CD4-positive, alpha-beta memory T cell (primary cell): ENCODE measurements around the gene PTPN1. TPM values are rescaled to one million over a fixed set of nuclear protein-coding genes. Genes with fewer than 3 reads are reported as not detected.
"Not testable (repeated sequence)": the region's sequence is repeated elsewhere in the genome, so short reads cannot be mapped to it uniquely, and the experiment has no call there.

Source experiments
- CTCF ChIA-PET: fragments of 350-600 bp; sonication (Branson Sonifier 250); formaldehyde crosslinking; loops from one replicate; lab custom pipeline; 2021; ENCODE audit warnings: inconsistent platforms; ENCODE audit not compliant: partially characterized antibody; lab: Charles Lee
- POLR2A ChIA-PET: fragments of 350-600 bp; sonication (Branson Sonifier 250); formaldehyde crosslinking; loops from one replicate; lab custom pipeline; 2021; ENCODE audit not compliant: partially characterized antibody; lab: Charles Lee
- DNase-seq, 5 donors: peaks; one replicate each; pipeline versions ENCODE4 v3.0.0 to v3.0.0-alpha.2; 2020 to 2022; ENCODE audit warnings: mixed read lengths in 1 of 5
- H3K27ac ChIP-seq: one replicate; pipeline ENCODE4 v1.7.0; 2013; ENCODE audit warnings: low read depth, low read length
- H3K27me3 ChIP-seq: 2 replicates; pipeline ENCODE4 v1.7.0; 2013; ENCODE audit warnings: mild to moderate bottlenecking, low read length, moderate library complexity; ENCODE audit not compliant: insufficient read depth
- H3K36me3 ChIP-seq: 2 replicates; pipeline ENCODE4 v1.7.0; 2013; ENCODE audit warnings: mild to moderate bottlenecking, low read length, moderate library complexity; ENCODE audit not compliant: insufficient read depth
- H3K4me1 ChIP-seq: 2 replicates; pipeline ENCODE4 v1.7.0; 2013; ENCODE audit warnings: mild to moderate bottlenecking, low read length, moderate library complexity; ENCODE audit not compliant: insufficient read depth
- H3K4me3 ChIP-seq, 2 donors: one replicate each; pipeline ENCODE4 v1.7.0; 2013; ENCODE audit warnings: low read length in 2 of 2, mild to moderate bottlenecking in 1 of 2
- H3K9me3 ChIP-seq, 2 donors: one replicate each; pipeline ENCODE4 v1.7.0; 2013; ENCODE audit warnings: low read length in 2 of 2, control low read depth in 1 of 2; ENCODE audit not compliant: control insufficient read depth in 1 of 2
- H3K27ac Mint-ChIP-seq, 7 donors: one replicate each; pipeline ENCODE4 v1.8.0; 2020 to 2021; ENCODE audit warnings: mixed read lengths in 7 of 7, mild to moderate bottlenecking in 6 of 7, inconsistent platforms in 3 of 7, moderate library complexity in 3 of 7
- H3K27me3 Mint-ChIP-seq, 2 donors: one replicate each; pipeline ENCODE4 v1.8.0; 2020 to 2021; ENCODE audit warnings: mixed read lengths in 2 of 2
- H3K36me3 Mint-ChIP-seq, 2 donors: one replicate each; pipeline ENCODE4 v1.8.0; 2020 to 2021; ENCODE audit warnings: mixed read lengths in 2 of 2, inconsistent platforms in 1 of 2, mild to moderate bottlenecking in 1 of 2
- H3K4me1 Mint-ChIP-seq, 4 donors: one replicate each; pipeline ENCODE4 v1.8.0; 2020 to 2021; ENCODE audit warnings: mixed read lengths in 4 of 4, mild to moderate bottlenecking in 1 of 4
- H3K4me3 Mint-ChIP-seq, 8 donors: one replicate each; pipeline ENCODE4 v1.8.0; 2020 to 2021; ENCODE audit warnings: mixed read lengths in 8 of 8, mild to moderate bottlenecking in 7 of 8, moderate library complexity in 6 of 8, inconsistent platforms in 3 of 8
- H3K9me3 Mint-ChIP-seq, 8 donors: one replicate each; pipeline ENCODE4 v1.8.0; 2020 to 2021; ENCODE audit warnings: mixed read lengths in 8 of 8, mild to moderate bottlenecking in 5 of 8, inconsistent platforms in 3 of 8, moderate library complexity in 1 of 8
- intact Hi-C: fragments of 100-400 bp; cut with micrococcal nuclease; formaldehyde crosslinking; loops from one replicate; pipeline ENCODE4 v1.15.1; 2023
- polyA plus RNA-seq, 2 donors: library from polyadenylated mRNA; unstranded; fragments of 300-500 nt; fragmentation: Illumina TruSeq; gene quantifications; one replicate each; pipeline ENCODE4 v1.2.3, GENCODE V29; 2021
- total RNA-seq, 2 experiments: library from RNA; stranded (reverse); gene quantifications; one replicate each; pipeline ENCODE4 v1.2.3, GENCODE V29; 2021

Gene PTPN1
- total and polyA plus RNA-seq, 4 experiments from 2014 or later: 21.0 to 61.5 (median 50.3) TPM

DNA sequence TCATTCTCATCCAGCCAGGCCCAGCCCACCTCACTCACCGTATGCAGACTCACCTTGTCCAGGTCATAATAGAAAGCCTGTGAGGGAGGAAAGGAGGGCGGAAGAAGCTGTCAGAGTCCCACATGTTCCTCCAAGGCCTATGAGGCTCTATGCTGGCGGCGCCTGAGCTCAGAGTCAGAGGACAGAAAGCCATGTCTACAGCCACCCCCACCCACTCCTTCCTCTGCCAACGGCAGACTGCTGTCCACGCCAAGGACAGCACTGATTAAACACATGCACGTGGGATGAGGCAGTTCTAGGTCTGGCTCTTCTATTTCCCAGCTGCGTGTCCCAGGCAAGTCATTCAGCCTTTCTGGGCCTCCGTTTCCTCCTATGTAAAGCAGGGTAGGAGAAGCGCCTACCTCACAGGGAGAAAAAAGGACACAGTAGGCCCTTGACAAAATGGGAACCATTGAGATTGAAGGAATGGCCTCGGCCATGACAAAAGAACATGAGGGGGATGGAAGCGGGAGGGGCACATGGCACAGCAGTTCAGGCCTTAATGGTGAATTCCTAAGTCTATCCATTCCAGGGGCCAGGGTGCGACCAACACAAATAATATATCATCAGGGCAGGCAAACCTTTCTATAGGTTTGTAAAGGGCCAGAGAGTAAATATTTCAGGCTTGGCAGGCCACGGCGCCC lies 101.1 kb downstream of the PTPN1 start:
- Histone ChIP-seq H3K27me3 (no peaks in the 10 kb centered on the region), H3K4me3 (no peak overlapping the region), H3K27ac (no peak overlapping the region), H3K4me1 (no peaks in the 10 kb centered on the region), H3K9me3 (no peaks in the 10 kb centered on the region), H3K36me3 (no peaks in the 10 kb centered on the region)
- ChIA-PET CTCF (no interaction called here), POLR2A (no interaction called here)
- intact Hi-C loops: no loop called here
- no peak overlapping the region for H3K27ac Mint-ChIP-seq
- H3K27me3 Mint-ChIP-seq: peaks cover under 1 to 5% of the 10 kb centered on the region in 2 donors
- H3K4me3 Mint-ChIP-seq: no peak overlapping the region
- no peak for DNase-seq
- H3K9me3 Mint-ChIP-seq: no peaks in the 10 kb centered on the region
- no peaks in the 10 kb centered on the region for H3K4me1 Mint-ChIP-seq
- no peaks in the 10 kb centered on the region for H3K36me3 Mint-ChIP-seq

GRCh38 chr20:50613438-50614169 lies 103.4 kb downstream of the PTPN1 start:
- no peaks in the 10 kb centered on the region for H3K36me3 ChIP-seq
- ChIA-PET CTCF (no interaction called here), POLR2A (no interaction called here)
- Mint-ChIP-seq H3K9me3 (no peaks in the 10 kb centered on the region), H3K4me3 (no peak overlapping the region), H3K27ac (no peak overlapping the region), H3K27me3 (peaks cover 0 to 5% of the 10 kb centered on the region in 2 donors), H3K36me3 (no peaks in the 10 kb centered on the region), H3K4me1 (no peaks in the 10 kb centered on the region)
- H3K27ac ChIP-seq: no peak overlapping the region
- no peaks in the 10 kb centered on the region for H3K27me3 ChIP-seq
- H3K9me3 ChIP-seq: no peaks in the 10 kb centered on the region
- intact Hi-C loops: no loop called here
- H3K4me1 ChIP-seq: no peaks in the 10 kb centered on the region
- no peak overlapping the region for H3K4me3 ChIP-seq
- DNase-seq: no peak

GRCh38 chr20:50615407-50615806 lies 105.2 kb downstream of the PTPN1 start:
- no peaks in the 10 kb centered on the region for H3K4me1 Mint-ChIP-seq
- no peak overlapping the region for H3K27ac ChIP-seq
- H3K36me3 Mint-ChIP-seq: no peaks in the 10 kb centered on the region
- ChIA-PET POLR2A (no interaction called here), CTCF (no interaction called here)
- no peaks in the 10 kb centered on the region for H3K27me3 ChIP-seq
- H3K27ac Mint-ChIP-seq: no peak overlapping the region
- DNase-seq: no peak
- H3K9me3 ChIP-seq: no peaks in the 10 kb centered on the region
- intact Hi-C loops: no loop called here
- H3K4me3 ChIP-seq: no peak overlapping the region
- H3K4me3 Mint-ChIP-seq: no peak overlapping the region
- no peaks in the 10 kb centered on the region for H3K36me3 ChIP-seq
- no peaks in the 10 kb centered on the region for H3K9me3 Mint-ChIP-seq
- H3K4me1 ChIP-seq: no peaks in the 10 kb centered on the region
- peaks cover 0 to under 1% of the 10 kb centered on the region in 2 donors for H3K27me3 Mint-ChIP-seq

- no peaks in the 10 kb centered on the region for H3K36me3 Mint-ChIP-seq
- ChIA-PET CTCF (interaction anchor here (1.5 kb wide), 1 partner anchor 28 kb away, joined by 3 read pairs; no protein-coding TSS in a partner anchor), POLR2A (no interaction called here)
- H3K9me3 Mint-ChIP-seq: peaks cover 0 to 12% (median 5%) of the 10 kb centered on the region in 8 donors
- no peaks in the 10 kb centered on the region for H3K9me3 ChIP-seq
- no peaks in the 10 kb centered on the region for H3K4me1 ChIP-seq
- H3K27ac Mint-ChIP-seq: no peak overlapping the region
- H3K27me3 ChIP-seq: no peaks in the 10 kb centered on the region
- H3K36me3 ChIP-seq: no peaks in the 10 kb centered on the region
- H3K27ac ChIP-seq: no peak overlapping the region
- H3K4me3 ChIP-seq: no peak overlapping the region
- no peaks in the 10 kb centered on the region for H3K27me3 Mint-ChIP-seq
- H3K4me3 Mint-ChIP-seq: no peak overlapping the region
- no peak for DNase-seq
- intact Hi-C loops: no loop called here
- H3K4me1 Mint-ChIP-seq: no peaks in the 10 kb centered on the region
Observed at GRCh38 chr20:50617022-50617421, 106.8 kb downstream of the PTPN1 start.

- H3K4me1 Mint-ChIP-seq: no peaks in the 10 kb centered on the region
- H3K36me3 Mint-ChIP-seq: no peaks in the 10 kb centered on the region
- H3K4me3 Mint-ChIP-seq: no peak overlapping the region
- ChIA-PET CTCF (no interaction called here), POLR2A (no interaction called here)
- no peak overlapping the region for H3K4me3 ChIP-seq
- H3K4me1 ChIP-seq: no peaks in the 10 kb centered on the region
- H3K27ac ChIP-seq: no peak overlapping the region
- no peaks in the 10 kb centered on the region for H3K27me3 ChIP-seq
- peaks cover 0 to 12% (median 5%) of the 10 kb centered on the region in 8 donors for H3K9me3 Mint-ChIP-seq
- intact Hi-C loops: no loop called here
- no peak for DNase-seq
- no peaks in the 10 kb centered on the region for H3K9me3 ChIP-seq
- no peaks in the 10 kb centered on the region for H3K27me3 Mint-ChIP-seq
- H3K36me3 ChIP-seq: no peaks in the 10 kb centered on the region
- H3K27ac Mint-ChIP-seq: peak overlapping the region in 2 of 7 donors; percentile 7 to 64
Observed at GRCh38 chr20:50618537-50618936, 108.4 kb downstream of the PTPN1 start.

GRCh38 chr20:50620459-50620858 lies 110.3 kb downstream of the PTPN1 start:
- H3K4me3 Mint-ChIP-seq, intact Hi-C loops, H3K4me1 Mint-ChIP-seq, H3K4me3 ChIP-seq, H3K36me3 ChIP-seq, H3K36me3 Mint-ChIP-seq, H3K9me3 ChIP-seq, CTCF ChIA-PET, H3K27me3 ChIP-seq, H3K27ac ChIP-seq, H3K27me3 Mint-ChIP-seq, H3K4me1 ChIP-seq, H3K27ac Mint-ChIP-seq, POLR2A ChIA-PET, DNase-seq: not testable (repeated sequence)
- H3K9me3 Mint-ChIP-seq: peaks cover 0 to 12% (median 5%) of the 10 kb centered on the region in 8 donors

- no peak overlapping the region for H3K4me3 ChIP-seq
- intact Hi-C loops: no loop called here
- H3K4me1 ChIP-seq: no peaks in the 10 kb centered on the region
- H3K36me3 ChIP-seq: no peaks in the 10 kb centered on the region
- no peaks in the 10 kb centered on the region for H3K36me3 Mint-ChIP-seq
- ChIA-PET CTCF (no interaction called here), POLR2A (no interaction called here)
- no peaks in the 10 kb centered on the region for H3K27me3 Mint-ChIP-seq
- no peaks in the 10 kb centered on the region for H3K4me1 Mint-ChIP-seq
- no peaks in the 10 kb centered on the region for H3K27me3 ChIP-seq
- no peak overlapping the region for H3K27ac ChIP-seq
- H3K9me3 ChIP-seq: no peaks in the 10 kb centered on the region
- H3K27ac Mint-ChIP-seq: no peak overlapping the region
- no peak for DNase-seq
- H3K9me3 Mint-ChIP-seq: peaks cover 0 to 12% (median 5%) of the 10 kb centered on the region in 8 donors
- H3K4me3 Mint-ChIP-seq: no peak overlapping the region
Observed at GRCh38 chr20:50621068-50621665, 111.0 kb downstream of the PTPN1 start.
